HG03439 (cell line): ENCODE measurements around the gene CNMD.
"Not testable (repeated sequence)": the region's sequence is repeated elsewhere in the genome, so short reads cannot be mapped to it uniquely, and the experiment has no call there.

Experiments used
- ATAC-seq: cut with Tn5 transposase; IDR thresholded peaks from one replicate; pipeline ENCODE4 v1.9.1; 2021; ENCODE audit warnings: mild to moderate bottlenecking, moderate library complexity; ENCODE audit not compliant: unreplicated experiment

CNMD gene

GRCh38 chr13:52744842-52745375 lies 5.3 kb upstream of the CNMD start:
- no peak for ATAC-seq

GRCh38 chr13:52743988-52744387 lies 4.4 kb upstream of the CNMD start:
- no peak for ATAC-seq

- ATAC-seq: no peak
These were observed 3.9 kb upstream of the CNMD start for GRCh38 chr13:52743569-52743968.

GRCh38 chr13:52738719-52739467 lies 727 bp downstream of the CNMD start:
- ATAC-seq: no peak

DNA sequence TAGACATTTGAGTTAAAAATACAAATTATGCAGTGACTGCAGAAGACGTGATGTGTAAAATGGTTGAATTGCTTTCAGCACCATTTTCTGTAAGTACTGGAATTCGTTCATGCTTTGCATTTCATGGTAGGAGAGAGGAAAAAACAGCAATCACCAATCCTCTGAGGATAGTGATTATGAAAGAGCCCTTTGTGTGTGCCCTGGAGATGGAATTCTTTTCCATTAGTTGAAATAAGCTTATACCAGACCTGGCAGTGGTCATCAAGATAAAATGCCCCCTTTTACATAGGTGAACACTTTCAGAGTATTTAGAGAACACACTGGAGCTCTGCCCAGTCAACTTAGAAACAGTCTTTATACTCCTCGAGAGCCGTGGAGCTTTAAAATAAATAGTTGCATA lies 1.7 kb downstream of the CNMD start:
- ATAC-seq: no peak

GRCh38 chr13:52737451-52737850 lies 2.2 kb downstream of the CNMD start:
- no peak for ATAC-seq

DNA sequence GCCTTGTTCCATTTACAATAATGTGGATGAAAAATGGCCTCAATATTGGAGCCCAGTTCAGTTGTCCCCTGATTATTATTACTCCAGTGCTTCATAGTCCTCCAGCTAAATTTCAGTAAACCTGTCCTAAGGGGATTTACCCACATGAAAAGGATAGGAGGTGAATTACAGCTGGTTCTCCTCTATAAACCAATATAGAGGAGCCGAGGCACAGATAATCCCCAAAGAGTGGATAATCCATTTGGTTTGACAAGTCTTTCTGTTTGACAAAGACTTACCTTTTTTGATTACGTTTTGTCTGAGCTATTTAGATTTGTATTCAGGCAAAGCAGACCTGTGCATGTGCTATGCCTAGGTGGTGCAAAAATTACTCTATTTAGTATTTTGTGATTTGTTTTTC lies 2.7 kb downstream of the CNMD start:
- no peak for ATAC-seq

DNA sequence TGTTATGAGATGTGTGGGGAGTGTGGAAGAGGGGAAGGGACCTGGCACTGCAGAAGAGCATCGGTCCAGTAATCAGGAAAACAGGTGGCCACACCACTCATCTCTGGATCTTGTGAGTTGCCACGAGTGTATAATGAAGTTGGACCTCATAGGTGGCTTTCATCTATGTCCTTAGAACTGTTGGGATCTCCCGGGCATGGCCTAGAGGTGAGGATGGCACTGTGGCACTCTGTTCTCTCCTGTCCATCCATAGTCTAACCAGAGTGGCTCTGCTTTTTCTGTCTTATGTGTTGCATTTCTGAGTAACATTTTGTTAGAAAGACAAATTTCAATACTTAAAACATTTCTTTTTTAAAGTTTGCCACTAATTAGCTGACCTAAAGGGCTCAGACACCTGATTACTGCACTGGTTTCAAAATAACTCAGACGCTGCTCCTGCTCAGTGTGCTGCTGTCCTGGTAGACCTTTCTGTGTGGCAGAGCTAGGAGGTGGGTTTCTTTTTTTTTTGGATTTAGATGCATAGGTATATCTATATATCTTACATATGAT lies 5.5 kb downstream of the CNMD start:
- no peak for ATAC-seq

DNA sequence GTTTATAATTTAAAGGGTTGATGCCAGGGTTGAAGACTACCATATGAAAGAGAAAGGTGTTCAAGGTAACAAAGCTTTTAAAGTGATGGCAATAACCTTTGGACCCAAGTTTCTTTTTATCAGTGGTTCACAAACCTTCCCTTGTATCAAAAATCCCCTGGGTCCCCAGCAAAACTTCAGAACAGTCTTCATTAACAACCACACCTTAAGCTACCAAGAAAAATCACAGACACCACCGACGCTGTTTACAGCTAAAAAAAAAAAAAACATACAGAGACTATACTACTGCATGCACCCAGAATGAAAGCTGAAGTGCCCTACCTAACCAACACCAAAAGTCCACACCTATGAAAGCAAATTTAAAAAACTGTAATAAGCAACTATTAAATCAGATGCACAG lies 13.4 kb downstream of the CNMD start:
- no peak for ATAC-seq

GRCh38 chr13:52725302-52725701 lies 14.3 kb downstream of the CNMD start:
- no peak for ATAC-seq

- no peak for ATAC-seq
These were observed 16.4 kb downstream of the CNMD start for GRCh38 chr13:52723181-52723580.

DNA sequence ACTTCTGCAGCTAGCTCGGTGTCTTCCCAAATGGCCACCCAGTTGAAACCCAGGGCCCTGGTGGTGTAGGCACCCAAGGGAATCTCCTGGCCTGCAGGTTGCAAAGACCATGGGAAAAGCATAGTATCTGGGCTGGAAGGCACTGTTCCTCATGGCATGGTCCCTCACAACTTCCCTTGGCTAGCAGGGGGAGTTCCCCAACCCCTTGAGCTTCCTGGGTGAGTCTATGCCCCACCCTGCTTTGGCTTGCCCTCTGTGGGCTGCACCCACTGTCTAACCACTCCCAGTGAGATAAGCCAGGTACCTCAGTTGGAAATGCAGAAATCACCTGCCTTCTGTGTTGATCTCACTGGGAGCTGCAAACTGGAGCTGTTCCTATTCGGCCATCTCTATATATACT lies 18.3 kb downstream of the CNMD start:
- not testable (repeated sequence) for ATAC-seq

DNA sequence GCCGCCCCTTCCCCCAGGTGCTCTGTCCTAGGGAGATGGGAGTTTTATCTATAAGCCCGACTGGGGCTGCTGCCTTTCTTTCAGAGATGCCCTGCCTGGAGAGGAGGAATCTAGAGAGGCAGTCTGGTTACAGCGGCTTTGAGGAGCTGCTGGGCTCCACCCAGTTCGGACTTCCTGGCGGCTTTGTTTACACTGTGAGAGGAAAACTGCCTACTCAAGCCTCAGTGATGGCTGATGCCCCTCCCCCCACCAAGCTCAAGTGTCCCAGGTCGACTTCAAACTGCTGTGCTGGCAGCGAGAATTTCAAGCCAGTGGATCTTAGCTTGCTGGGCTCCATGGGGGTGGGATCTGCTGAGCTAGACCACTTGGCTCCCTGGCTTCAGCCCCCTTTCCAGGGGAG lies 18.7 kb downstream of the CNMD start:
- ATAC-seq: not testable (repeated sequence)

GRCh38 chr13:52713894-52714293 lies 25.7 kb downstream of the CNMD start:
- no peak for ATAC-seq

GRCh38 chr13:52712385-52712784 lies 27.2 kb downstream of the CNMD start:
- ATAC-seq: no peak

DNA sequence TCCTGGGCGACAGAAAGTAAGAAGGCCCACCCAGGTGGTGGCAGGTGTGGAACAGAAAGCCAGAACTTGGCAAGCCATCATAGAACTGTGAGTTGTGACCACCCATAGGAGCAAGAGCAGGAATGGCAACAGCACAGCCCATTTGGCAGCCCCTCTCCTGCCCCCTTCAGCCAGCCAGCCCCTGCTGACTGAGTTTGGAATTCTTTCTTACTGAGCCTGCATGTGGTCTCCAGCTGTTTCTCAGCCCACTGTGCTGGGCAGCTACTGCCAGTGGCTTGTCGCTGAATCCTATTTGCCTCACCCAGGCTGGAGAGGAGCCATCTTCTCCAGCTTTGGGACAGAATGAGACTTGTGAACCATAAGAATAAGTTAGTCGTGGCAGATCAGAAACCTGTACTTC lies 28.3 kb downstream of the CNMD start:
- no peak for ATAC-seq

- not testable (repeated sequence) for ATAC-seq
These were observed 31.4 kb downstream of the CNMD start for GRCh38 chr13:52708266-52708665.

DNA sequence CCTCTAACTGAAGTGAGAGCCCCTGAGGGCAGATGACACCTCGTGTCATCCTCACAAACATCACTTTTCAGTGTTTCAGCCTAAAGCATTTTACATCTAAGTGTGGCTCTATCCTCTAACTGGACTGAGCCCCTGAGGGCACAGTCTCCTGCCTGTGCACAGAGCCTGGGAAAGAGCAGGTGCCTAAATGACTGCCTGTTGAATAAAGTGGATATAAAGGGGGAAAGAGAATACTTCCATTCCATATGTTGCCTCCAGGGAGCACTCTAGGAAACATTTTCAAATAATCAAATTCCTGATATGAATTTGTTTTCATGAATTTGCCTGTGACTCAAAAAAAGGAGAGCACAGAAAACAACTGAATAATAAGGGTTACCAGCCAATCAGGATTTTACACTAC lies 32.2 kb downstream of the CNMD start:
- ATAC-seq: no peak

- no peak for ATAC-seq
These were observed 33.5 kb downstream of the CNMD start for GRCh38 chr13:52706081-52706480.

DNA sequence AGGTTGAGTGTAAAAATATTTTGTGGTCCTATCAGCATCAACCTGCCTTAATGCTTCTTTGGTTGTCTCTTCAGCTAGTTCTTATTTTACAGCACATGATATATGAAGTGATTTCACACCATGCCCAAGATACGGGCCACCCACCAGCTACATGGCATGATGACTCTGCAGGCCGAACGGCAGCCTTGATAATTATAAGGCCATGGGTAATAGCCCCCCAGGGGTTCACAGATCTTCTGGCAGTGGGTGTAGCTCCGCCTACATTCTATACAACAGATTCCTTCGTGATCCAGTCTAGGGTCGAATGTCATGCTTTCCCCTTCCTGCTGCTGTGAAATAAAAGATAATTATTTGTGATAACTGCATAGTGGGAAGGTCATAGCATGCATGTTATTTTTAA lies 36.1 kb downstream of the CNMD start:
- no peak for ATAC-seq

- no peak for ATAC-seq
These were observed 37.7 kb downstream of the CNMD start for GRCh38 chr13:52701728-52702465.

- ATAC-seq: no peak
These were observed 43.1 kb downstream of the CNMD start for GRCh38 chr13:52696566-52696965.
